ENCODE measurements around the gene YY1.

GRCh38 chr14:100317912-100318808, 79.2 kb downstream of the YY1 start:
- TF ChIP-seq CTCF (IDR thresholded peaks at IDR 0.05; ENCODE audit: low read depth, low read length, poor library complexity, severe bottlenecking) = peak; percentile 82
- TF ChIP-seq EZH2phosphoT487 (IDR thresholded peaks at IDR 0.05; ENCODE audit: borderline replicate concordance, low read length) = no peak

Data from DOHH2 (cell line).